Activated CD8-positive, alpha-beta memory T cell treated with anti-CD3 and anti-CD28 coated beads for 1 hour (primary cell): ENCODE data around the gene ABCC3.

Experiments used
- DNase-seq, 2 donors: peaks; one replicate each; pipeline ENCODE4 v3.0.0-alpha.2; 2020; ENCODE audit warnings: low read depth in 1 of 2; ENCODE audit errors: extremely low read depth in 1 of 2

Gene ABCC3

DNA sequence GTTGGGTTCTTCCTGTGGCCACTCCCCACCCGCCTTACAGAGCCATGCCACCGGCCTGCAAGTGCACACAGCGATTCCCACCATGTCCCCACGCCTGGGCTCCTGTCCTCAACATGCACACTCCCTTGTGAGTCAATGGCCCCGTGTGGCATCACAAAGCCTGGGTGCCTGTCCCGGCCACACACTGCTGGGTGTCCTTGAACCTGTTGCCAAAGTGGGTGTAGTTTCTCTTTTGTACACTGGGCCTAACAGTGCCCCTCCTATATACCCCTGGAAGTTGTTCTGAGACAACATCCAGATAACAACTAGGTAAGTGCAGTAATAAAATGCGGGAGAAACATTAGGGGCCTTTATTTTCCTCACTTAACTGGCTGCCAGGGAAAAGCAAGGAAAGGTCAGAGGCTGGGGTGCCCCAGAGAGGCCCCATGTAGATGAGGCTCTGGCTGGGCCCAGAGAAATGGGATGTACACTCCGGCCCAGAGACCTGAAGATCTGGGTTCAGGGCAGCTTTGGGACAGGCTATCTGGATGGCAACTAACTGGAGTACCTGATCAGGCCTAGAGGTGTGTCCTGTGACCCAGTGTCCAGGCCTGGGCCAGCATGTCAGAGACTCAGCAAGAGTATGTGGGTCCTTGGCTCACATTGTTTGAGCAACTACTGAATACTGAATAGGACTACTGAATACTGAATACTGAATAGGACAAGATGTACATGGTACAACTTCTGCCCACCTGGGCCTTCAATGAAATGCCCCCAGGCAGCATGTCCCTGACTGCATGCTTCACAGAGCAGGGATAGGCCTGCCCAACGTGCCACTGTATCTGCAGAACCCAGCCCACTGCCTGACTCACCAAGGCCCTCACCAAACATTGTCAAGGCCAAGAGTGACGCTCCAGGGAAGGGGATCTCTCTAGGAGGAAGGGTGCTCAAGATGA lies 8.3 kb downstream of the ABCC3 start:
- no peak for DNase-seq

DNA sequence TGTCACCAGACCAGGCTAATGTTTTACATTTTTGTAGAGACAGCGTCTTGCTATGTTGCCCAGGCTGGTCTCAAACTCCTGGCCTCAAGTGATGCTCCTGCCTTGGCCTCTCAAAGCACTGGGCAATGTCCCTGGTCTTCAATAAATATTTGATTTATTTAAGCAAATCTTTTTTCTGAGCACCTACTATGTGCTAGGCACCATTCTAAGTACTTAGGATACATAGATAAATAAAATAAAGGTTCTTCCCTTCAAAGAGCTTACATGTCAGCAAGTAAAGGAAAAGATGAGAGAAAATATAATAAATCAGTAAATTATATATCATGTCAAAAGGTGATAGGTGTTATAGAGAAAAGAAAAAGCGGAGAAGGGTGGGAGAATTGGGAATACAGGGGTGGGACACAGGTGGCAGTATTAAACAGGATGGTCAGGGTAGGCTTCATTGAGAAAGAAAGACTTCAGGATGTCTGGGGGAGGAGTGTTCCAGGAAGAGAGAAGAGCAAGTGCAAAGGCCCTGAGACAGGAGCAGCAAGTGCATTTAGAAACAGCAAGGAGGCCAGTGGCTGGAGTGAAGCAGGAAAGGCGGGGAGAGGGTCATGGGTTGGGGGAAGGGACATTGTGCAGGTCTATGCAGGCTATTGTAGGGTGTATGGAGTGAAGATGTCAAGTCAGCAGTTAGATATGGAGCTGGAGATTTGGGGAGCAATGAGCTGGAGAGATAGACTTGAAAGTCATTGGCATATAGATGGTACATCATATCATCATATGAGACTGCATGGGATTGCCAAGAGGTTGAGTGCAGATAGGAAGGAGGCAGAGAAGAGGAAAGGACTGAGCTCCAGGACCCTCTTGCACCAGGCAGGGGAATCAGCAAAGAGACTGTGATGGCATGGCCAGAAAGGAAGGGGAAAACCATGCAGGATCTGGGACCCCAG lies 11.3 kb downstream of the ABCC3 start:
- DNase-seq = no peak

DNA sequence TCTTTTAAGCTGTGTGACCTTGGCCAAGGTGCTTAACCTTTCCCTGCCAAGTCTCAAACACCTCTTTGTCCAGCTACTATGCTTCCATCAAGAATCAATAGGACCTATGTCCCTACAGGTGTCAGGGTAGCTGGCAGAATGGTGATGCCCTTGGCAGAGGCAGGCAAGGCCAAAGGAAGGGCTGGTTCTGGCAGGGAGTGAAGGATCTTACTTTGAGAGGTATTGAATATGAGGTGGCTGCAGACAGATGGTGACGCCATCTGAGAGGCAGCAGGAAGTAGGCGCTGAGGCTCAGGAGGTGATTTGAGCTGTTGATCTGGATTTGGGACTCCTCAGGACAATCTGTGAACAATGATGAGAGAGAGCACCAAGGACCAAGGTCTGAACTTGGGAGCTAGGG lies 12.5 kb downstream of the ABCC3 start:
- DNase-seq = no peak

DNA sequence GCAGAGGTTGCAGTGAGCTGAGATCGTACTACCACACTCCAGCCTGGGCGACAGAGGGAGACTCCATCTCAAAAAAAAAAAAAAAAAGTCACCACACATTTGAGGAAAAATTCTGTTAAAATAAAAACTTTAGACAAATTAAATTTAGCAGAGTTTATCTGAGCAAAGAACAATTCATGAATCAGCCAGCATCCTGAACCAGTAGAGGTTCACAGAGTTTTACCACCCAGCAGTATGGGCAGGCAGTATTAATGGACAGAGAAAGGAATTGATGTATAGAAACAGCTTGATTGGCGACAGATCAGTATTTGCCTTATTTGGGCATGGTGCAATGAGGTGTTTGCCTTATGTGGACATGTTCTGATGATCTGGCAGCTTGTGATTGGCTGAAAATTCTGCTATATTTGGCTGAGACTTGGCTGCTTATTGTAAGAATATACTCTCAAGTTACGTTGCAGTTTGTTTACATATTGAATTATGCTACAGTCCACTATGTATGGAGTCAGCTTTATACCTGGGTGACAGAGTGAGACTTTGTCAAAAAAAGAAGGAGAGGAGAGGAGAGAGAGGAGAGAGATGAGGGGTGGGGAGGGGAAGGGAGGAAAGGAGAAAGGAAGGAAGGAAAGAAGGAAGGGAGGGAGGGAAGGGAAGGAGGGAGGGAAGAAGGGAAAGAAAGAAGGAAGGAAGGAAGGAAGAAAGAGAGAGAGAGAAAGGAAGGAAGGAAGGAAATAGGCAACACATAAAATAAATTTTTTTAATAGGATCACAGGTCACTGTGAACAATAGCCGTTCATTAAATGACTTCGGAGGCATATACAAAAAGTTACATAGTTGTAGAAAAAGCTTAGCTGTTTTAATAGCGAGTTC lies 14.6 kb downstream of the ABCC3 start:
- no peak for DNase-seq

DNA sequence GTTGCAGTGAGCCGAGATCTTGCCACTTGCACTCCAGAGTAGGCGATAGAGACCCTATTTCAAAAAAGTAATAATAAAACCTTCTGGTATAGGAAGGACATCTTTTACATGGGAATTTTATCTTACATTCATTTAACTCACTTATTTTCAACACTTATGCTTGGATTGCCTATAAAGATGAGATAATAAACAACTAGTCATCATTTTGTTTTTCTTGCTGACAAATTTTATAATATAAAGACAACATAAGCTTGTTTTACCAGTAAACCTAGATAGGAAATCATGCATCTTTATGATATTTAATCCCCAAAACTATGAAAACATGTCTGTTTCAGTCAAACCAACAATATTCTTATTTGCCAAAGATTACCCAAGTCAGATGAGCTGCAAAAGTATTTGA lies 17.0 kb downstream of the ABCC3 start:
- no peak for DNase-seq

DNA sequence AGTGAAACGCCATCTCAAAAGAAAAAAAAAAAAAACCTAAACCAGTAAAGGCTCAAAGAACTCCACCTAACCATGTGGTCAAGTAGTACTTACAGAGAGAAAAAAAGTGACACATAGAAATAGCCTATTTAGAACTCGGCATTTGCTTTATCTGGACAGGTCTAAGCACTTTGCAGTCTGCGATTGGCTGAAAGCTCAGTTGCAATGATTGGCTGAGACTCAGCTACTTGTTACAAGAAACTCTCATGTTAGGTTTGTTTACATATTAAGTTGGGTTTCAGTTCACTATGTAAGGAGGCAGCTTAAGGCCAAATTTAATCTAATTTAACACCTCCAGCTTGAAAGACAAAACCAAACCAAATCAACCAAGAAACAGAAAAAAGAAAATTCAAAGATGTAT lies 19.1 kb downstream of the ABCC3 start:
- no peak for DNase-seq

DNA sequence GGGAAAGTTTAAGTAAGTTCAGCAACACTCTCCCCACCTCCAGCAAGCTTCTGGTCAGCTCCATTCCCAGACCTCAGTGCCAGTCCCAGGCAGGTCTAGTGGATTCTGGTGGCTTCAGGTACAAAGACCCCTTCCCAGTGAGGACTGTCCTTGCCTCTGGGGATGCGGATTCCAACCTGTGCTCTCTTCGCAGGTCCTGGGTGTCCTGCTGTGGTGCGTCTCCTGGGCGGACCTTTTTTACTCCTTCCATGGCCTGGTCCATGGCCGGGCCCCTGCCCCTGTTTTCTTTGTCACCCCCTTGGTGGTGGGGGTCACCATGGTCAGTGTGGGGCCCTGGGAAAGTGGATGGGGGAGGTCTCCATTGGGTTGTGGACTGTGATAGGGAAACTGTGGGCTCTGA lies 21.8 kb downstream of the ABCC3 start:
- no peak for DNase-seq

DNA sequence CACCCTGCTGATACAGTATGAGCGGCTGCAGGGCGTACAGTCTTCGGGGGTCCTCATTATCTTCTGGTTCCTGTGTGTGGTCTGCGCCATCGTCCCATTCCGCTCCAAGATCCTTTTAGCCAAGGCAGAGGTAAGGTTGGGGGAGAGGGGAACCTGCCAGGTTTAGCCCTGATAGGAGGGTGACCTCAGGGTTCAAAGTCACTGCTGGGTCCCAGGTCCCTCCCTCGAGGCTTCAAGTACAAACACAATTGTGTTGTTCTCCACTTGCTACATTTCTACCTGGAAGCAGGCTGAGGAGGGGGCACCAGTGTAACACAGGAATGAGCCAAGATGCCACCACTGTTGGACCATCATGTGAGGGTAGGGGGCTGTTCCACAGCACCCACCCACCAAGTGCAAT lies 22.4 kb downstream of the ABCC3 start:
- no peak for DNase-seq

DNA sequence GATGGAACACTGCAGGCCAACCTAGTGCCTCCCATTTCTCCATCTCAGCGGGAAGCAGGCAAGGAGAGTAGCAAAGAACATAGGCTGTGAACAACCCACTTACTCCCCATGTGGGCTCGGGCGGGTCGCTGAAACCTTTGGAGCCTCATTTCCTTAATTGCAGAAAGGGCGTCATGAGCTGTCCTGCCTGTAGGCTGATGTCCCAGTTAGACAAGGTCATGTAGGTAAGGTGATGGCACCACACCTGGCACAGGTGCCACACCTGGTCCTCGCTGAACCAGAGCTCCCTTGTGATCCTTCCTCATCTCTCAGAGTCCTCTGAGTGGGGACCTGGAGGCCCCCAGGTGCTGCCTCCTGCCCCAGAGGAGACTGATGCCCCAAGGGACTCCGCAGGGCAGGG lies 22.9 kb downstream of the ABCC3 start:
- DNase-seq = no peak

DNA sequence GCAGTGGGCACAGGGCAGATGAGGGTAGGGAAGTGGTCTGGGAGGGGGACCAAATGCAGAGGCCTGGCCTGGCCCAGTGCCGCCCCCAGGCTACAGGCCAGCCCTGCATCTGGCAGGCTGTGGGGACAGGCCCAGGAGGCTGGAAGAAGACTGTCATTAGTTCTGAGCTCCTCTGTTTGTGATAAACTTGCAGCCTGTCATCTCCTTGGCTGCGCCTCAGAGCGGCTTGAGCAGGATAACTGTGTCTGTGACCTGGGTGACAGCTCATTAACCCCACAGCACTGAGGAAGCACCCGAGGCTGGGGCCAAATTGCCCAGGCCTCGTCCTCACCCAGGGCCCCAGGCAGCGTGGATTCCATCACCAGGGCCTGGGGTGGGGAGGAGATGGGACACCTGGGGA lies 23.9 kb downstream of the ABCC3 start:
- DNase-seq = no peak

DNA sequence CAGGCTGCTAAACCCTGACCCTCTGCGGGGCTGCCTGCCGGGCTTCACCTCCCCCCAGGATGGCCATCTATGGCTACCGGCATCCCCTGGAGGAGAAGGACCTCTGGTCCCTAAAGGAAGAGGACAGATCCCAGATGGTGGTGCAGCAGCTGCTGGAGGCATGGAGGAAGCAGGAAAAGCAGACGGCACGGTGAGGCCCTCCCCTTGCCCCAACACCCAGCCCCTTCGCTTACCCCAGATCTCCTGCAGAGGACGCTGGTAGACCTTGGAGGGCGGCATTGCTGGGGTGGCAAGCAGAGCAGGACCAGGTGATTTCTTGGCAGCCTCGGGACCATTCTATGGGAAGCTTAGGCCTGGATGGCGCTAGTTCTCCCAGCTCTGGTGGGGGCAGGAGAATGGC lies 24.5 kb downstream of the ABCC3 start:
- DNase-seq = no peak

DNA sequence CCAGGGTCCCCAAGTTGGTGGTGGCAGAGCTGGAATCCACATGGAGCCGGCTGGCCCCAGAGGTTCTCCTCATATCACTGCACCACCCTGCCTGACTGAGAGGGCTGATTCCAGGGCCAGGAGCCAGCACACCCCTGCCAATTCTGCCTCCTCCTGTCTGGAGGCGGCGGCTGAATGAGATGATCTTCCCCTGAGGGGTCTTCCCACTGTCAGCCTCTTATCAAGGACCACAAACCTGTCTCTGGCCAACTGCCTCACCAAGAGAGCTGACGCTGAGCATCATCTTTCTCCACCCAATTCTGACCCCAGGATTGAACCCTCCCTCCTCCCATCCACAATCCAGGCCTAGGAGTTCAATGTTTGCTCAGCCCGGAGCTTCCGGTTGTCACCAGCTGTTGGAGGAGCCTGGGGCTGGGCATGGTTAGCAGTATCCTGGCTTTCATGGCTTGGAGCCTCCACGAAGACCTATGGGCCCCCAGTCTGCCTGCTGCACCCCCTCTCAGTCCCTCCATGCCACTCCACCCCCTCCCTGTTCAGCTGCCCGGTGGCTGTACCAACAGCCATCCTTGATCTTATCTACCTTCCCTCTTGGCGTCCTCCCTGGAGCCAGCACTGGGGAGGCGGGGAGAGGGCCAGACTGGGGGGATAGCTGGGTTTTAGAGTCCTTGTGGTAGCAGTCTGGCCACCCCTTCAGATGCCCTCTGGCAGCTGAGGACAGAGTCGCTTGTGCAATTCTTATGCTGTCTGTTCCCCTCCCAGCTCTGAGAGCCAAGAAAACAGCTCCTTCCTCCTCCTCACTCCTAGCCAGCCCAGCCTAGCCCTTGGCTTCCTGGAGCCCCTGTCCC lies 25.6 kb downstream of the ABCC3 start:
- DNase-seq = no peak

DNA sequence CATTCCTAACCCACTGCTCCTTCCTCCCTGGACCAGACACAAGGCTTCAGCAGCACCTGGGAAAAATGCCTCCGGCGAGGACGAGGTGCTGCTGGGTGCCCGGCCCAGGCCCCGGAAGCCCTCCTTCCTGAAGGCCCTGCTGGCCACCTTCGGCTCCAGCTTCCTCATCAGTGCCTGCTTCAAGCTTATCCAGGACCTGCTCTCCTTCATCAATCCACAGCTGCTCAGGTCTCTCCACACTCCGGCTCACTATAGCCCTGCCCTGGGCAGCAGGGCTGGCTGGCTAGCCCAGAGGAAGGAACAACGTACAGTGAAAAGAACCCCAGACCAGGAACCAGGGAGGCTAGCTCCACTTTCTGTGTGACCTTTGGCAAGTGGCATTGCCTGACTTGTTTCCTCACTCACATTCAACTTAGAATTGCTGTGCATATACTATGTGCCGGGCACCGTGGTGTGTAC lies 26.2 kb downstream of the ABCC3 start:
- DNase-seq = no peak

DNA sequence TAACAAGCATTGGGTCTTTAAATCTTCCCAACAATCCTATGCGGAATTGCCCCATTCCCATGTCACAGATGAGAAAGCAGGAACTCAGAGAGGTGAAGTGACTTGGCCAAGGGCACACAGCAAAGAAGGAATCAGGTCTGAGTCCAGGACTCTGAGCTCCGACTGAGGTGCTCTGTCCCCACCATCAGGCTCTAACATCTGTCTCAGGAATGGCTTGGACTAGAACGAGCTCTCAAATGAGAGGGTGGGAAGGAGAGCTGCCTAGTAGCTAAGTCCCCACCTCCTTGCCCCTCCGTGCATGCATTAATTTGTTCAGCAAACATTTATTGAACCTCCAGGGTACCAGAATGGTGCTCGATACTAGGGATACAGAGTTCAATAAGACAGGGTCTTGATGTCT lies 26.7 kb downstream of the ABCC3 start:
- DNase-seq = no peak

DNA sequence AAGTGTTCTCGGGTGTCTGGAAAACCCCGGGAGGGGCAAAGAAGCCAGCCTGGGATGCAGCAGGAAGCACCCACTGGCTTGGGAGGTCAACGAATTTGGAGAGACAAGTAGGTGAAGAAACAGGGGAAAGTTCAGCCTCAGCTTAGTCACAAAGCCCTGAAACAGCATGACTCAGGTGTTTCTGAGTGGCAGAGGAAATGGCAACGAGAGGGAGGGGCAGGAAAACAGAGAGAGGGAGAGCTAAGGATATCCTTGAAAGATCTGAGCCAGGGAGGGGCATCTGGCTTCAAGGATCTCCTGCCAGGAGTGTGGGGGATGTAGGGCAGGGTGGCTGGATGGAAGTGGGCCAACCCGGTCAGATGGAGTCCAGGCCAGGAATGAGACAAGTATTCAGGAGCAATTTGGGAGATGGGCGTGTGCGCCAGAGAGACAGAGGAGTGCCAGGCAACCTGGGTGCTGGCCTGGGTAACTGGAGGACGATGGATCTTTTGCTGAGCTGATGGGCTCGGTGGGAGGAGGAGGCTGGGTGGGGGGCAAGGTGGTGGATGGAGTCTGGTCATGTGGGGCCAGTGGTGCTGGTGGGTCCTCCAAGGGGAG lies 27.2 kb downstream of the ABCC3 start:
- DNase-seq = no peak

DNA sequence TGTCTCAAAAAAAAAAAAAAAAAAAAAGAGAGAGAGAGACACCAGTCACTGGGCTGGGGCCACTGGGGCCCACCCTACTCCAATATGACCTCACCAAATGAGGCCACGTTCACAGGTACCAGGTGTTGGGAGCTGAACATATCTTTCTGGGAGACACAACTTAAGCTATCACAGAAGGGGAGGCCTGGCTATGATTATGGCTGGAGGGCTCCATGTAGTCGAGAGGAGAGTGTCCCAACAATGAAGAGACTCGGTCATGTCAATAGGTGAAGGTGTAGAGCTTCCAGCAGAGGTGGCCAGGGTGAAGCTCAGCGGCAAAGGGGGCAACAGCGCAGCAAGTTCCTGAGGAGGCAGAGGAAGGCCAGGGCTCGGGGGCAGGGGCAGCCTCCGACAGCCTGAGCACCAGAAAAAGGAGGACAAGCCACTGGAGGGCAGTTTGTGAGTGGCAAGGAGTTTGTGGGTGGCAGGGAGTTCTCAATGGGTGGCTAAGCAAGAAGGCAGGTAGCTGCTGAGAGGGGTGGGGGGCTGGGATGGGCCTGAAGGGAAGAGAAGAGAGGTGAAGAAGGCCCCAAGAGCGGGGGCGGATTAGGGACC lies 28.0 kb downstream of the ABCC3 start:
- no peak for DNase-seq

DNA sequence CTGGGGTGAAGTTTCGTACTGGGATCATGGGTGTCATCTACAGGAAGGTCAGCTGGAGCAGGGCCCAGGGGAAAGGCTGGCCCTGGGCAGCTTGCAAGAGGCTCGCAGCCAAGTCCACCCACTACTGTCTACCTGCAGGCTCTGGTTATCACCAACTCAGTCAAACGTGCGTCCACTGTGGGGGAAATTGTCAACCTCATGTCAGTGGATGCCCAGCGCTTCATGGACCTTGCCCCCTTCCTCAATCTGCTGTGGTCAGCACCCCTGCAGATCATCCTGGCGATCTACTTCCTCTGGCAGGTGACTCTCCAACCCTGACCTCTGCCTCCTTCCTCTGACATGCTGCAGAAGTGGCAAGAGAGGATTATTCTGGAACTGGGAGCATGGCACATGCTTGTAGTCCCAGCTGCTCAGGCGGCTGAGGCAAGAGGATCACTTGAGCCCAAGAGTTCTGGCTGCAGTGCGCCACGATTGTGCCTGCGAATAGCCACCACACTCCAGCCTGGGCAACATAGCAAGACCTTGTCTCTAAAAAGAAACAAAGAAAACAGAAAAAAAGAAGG lies 29.2 kb downstream of the ABCC3 start:
- DNase-seq = no peak

DNA sequence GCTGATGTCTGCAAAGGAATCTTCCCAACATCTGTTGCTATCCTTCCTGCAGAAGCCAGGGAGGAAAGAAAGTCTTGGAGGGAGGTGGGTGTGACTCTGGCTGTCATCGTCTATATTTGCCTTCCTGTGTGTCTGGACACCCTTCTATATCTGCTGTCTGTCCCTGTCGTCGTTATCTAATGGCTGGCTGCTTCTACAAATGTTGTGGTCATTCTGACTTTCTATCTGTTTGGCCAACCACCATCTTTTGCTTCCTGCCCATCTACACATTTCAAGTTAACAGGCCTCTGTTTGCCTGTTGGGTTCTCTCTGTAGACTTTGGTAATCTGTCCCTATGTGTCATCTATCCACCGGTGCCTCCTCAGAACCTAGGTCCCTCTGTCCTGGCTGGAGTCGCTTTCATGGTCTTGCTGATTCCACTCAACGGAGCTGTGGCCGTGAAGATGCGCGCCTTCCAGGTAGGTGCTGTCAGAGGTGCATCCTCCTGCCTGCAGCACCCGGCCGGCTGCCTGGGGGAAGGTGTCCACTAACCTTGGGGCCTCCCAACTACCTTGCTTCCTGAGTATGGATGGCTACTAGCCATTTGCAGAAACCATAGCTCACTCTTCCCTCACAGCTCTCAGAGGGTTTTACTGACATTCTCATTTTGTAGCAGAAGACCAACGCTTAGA lies 30.2 kb downstream of the ABCC3 start:
- DNase-seq = no peak
